Peyer's patch (tissue), 4 donors: ENCODE measurements around the gene SLC2A14.
"Not testable (repeated sequence)": the region's sequence is repeated elsewhere in the genome, so short reads cannot be mapped to it uniquely, and the experiment has no call there.

ENCODE experiments used
- CTCF ChIP-seq, 6 experiments: fragments of 450-650 bp in 4 of 6; fragments of 200-600 bp in 2 of 6; sonication (generic) in 1 of 6; IDR thresholded peaks; one replicate each; pipeline ENCODE4 v1.5.1; 2017 to 2019; ENCODE audit warnings: antibody characterized with exemption in 6 of 6, mild to moderate bottlenecking in 3 of 6, moderate library complexity in 1 of 6
- POLR2A ChIP-seq, 2 donors: fragments of 450-650 bp; IDR thresholded peaks; one replicate each; pipeline ENCODE4 v1.5.1; 2017; ENCODE audit warnings: antibody characterized with exemption in 2 of 2, mild to moderate bottlenecking in 2 of 2, moderate library complexity in 2 of 2

DNA sequence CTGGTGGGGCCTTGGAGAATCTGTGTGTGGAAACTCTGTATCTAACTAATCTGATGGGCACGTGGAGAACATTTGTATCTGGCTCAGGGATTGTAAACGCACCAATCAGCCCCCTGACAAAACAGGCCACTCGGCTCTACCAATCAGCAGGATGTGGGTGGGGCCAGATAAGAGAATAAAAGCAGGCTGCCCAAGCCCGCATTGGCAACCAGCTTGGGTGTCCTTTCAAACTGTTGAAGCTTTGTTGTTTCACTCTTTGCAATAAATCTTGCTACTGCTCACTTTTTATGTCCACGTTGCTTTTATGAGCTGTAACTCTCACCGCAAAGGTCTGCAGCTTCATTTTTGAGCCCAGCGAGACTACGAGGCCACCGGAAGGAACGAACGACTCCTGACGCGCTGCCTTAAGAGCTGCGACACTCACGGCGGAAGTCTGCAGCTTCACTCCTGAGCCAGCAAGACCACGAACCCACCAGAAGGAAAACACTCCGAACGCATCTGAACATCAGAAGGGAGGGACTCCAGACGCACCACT is 9.8 kb downstream of the SLC2A14 start:
- not testable (repeated sequence) for TF ChIP-seq POLR2A, CTCF (IDR thresholded peaks at IDR 0.05)
